Neutrophil (primary cell): ENCODE results near the gene OR2C3.
"Not testable (repeated sequence)": the region's sequence is repeated elsewhere in the genome, so short reads cannot be mapped to it uniquely, and the experiment has no call there.

Source experiments
- H3K27ac ChIP-seq: fragments of 200-600 bp; sonication (generic); 2 replicates; pipeline ENCODE4 v1.5.1; 2016; ENCODE audit warnings: mild to moderate bottlenecking, moderate library complexity
- H3K27me3 ChIP-seq: fragments of 200-600 bp; sonication (generic); 2 replicates; pipeline ENCODE4 v1.6.0; 2016; ENCODE audit warnings: mild to moderate bottlenecking
- H3K36me3 ChIP-seq: fragments of 200-600 bp; sonication (generic); 2 replicates; pipeline ENCODE4 v1.5.1; 2017
- H3K4me1 ChIP-seq, 2 experiments: fragments of 200-600 bp in 1 of 2; sonication (generic) in 1 of 2; 1 replicate in 1 of 2; 2 replicates in 1 of 2; pipeline versions ENCODE4 v1.5.1 to v1.6.1; 2013 to 2016; ENCODE audit warnings: low read depth in 1 of 2, low read length in 1 of 2, mild to moderate bottlenecking in 1 of 2, moderate library complexity in 1 of 2; ENCODE audit not compliant: control insufficient read depth in 1 of 2, insufficient read depth in 1 of 2
- H3K4me3 ChIP-seq, 2 experiments: fragments of 200-600 bp in 1 of 2; sonication (generic) in 1 of 2; 1 replicate in 1 of 2; 2 replicates in 1 of 2; pipeline ENCODE4 v1.5.1; 2013 to 2016; ENCODE audit warnings: low read depth in 1 of 2, low read length in 1 of 2, mild to moderate bottlenecking in 1 of 2, moderate library complexity in 1 of 2
- H3K9me3 ChIP-seq: fragments of 200-600 bp; sonication (generic); 2 replicates; pipeline ENCODE4 v1.5.1; 2016
- CTCF ChIP-seq: fragments of 200-600 bp; sonication (generic); IDR thresholded peaks from 2 replicates; pipeline ENCODE4 v1.5.1; 2016; ENCODE audit warnings: antibody characterized with exemption

The OR2C3 gene

GRCh38 chr1:247531937-247532336, 4.3 kb downstream of the OR2C3 start:
- no peak for TF ChIP-seq CTCF
- Histone ChIP-seq H3K4me3 (no peak overlapping the region), H3K27me3 (peaks cover 6% of the 10 kb centered on the region)

DNA sequence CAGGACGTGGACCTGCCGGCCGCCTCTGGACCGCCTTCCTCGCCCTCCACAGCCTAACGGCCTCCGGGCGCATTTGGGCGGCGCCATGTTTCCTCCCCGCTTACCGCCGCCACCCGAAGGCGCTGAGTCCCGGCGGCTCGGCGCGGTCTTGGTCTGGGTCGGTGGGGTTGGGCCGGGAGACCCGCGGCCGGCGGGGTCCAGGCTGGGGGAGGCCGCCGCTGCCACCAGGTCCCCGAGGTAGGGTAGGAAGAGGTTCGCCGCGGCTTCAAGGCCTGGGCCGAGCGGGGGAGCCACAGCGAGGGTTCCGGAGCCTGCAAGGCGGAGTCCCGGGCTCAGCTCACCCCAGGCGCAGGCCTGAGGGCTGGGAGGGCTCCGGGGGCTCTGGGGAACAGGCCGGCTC, 5.5 kb downstream of the OR2C3 start:
- Histone ChIP-seq H3K27me3 (peaks cover 6% of the 10 kb centered on the region), H3K36me3 (no peaks in the 10 kb centered on the region), H3K27ac (no peak overlapping the region), H3K9me3 (no peaks in the 10 kb centered on the region), H3K4me3 (peak overlapping the region; percentile 14 to 38), H3K4me1 (peaks cover 0 to 11% of the 10 kb centered on the region in 2 experiments)
- no peak for TF ChIP-seq CTCF

More at GRCh38 chr1:247531937-247532336, 4.3 kb downstream of the OR2C3 start:
- H3K27ac ChIP-seq: no peak overlapping the region
- H3K36me3 ChIP-seq: no peaks in the 10 kb centered on the region
- peaks cover 0 to 11% of the 10 kb centered on the region in 2 experiments for H3K4me1 ChIP-seq
- H3K9me3 ChIP-seq: no peaks in the 10 kb centered on the region

DNA sequence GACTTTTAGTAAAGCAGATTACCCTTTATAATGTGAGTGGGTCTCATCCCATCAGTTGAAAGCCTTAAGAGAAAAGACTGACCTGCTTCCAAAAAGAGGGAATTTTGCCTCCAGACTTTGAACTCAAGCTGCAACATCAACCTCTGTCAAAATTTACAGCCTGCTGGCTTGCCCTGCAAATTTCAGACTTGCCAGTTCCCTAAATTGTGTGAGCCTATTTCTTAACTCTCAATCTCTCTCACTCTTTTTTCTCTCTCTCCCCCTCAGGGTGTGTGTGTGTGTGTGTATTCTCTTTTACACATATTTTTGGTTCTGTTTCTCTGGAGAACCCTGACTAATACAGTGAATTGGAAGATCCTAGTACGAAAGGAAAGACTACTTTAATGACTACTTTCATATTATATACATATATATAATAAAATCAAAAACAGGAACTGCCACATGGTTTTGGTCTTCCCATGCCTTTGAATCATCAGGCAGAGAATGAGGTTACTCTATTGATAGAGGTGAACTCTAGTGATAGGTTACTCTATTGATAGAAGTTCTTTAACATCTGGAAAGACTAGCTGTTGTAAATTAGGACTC, 6.4 kb downstream of the OR2C3 start:
- Histone ChIP-seq H3K4me3 (no peak overlapping the region), H3K36me3 (no peaks in the 10 kb centered on the region), H3K27ac (no peak overlapping the region), H3K9me3 (no peaks in the 10 kb centered on the region), H3K4me1 (peaks cover 0 to 11% of the 10 kb centered on the region in 2 experiments), H3K27me3 (peaks cover 6% of the 10 kb centered on the region)
- TF ChIP-seq CTCF: no peak

DNA sequence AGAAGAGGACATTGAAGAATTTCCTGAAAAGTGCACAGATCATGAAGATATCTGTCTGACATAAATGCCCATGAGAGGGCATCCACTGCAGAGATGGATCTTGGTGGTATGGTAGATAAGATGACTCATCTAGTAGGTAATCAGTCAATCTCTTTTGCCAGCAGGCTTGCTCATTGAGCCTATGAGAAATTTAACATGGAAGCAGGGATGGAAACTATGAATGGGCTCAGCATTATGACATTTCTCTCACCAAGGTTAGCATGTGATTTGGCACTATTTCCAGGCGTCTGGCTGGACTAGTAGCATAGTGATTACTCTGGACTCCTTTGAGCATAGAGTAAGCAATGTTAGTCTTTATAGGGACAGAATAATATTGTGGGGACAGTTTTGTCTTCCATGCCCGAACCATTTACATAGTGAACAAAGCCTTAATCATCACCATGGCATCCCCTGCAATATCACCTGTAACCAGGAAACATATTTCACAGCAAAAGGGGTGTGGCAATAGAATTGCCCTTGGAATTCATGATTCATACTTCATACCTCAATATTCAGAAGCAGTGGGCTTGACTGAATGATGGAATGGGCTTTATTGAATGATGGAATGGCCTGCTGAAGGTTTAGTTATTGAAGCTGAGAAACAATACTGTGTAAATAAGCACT, 7.3 kb downstream of the OR2C3 start:
- Histone ChIP-seq H3K27ac (no peak overlapping the region), H3K4me3 (no peak overlapping the region)
- TF ChIP-seq CTCF: no peak

DNA sequence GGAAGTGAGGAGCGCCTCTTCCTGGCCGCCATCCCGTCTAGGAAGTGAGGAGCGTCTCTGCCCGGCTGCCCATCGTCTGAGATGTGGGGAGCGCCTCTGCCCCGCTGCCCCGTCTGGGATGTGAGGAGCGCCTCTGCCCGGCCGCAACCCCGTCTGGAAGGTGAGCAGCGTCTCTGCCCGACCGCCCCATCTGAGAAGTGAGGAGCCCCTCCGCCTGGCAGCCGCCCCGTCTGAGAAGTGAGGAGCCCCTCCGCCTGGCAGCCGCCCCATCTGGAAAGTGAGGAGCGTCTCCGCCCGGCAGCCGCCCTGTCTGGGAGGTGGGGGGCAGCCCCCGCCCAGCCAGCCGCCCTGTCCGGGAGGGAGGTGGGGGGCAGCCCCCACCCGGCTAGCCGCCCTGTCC, 14.4 kb downstream of the OR2C3 start:
- not testable (repeated sequence) for H3K36me3 ChIP-seq, H3K9me3 ChIP-seq, H3K27ac ChIP-seq, H3K4me1 ChIP-seq, H3K4me3 ChIP-seq
- H3K27me3 ChIP-seq: peaks cover 18% of the 10 kb centered on the region

More for the DNA sequence above, 7.3 kb downstream of the OR2C3 start:
- Histone ChIP-seq H3K27me3 (peaks cover 6% of the 10 kb centered on the region), H3K36me3 (no peaks in the 10 kb centered on the region), H3K4me1 (peaks cover 0 to 11% of the 10 kb centered on the region in 2 experiments), H3K9me3 (no peaks in the 10 kb centered on the region)

GRCh38 chr1:247518613-247518891, 17.7 kb downstream of the OR2C3 start:
- Histone ChIP-seq H3K9me3 (no peaks in the 10 kb centered on the region), H3K27me3 (peaks cover 18% of the 10 kb centered on the region), H3K4me3 (peak overlapping the region; percentile 49 to 56), H3K36me3 (no peaks in the 10 kb centered on the region), H3K4me1 (no peaks in the 10 kb centered on the region), H3K27ac (no peak overlapping the region)
- no peak for TF ChIP-seq CTCF
